ENCODE results near the gene KSR1.

KSR1 gene

GRCh38 chr17:27535178-27535928 lies 79.1 kb downstream of the KSR1 start:
- no peak for DNase-seq (ENCODE audit: low read depth)

DNA sequence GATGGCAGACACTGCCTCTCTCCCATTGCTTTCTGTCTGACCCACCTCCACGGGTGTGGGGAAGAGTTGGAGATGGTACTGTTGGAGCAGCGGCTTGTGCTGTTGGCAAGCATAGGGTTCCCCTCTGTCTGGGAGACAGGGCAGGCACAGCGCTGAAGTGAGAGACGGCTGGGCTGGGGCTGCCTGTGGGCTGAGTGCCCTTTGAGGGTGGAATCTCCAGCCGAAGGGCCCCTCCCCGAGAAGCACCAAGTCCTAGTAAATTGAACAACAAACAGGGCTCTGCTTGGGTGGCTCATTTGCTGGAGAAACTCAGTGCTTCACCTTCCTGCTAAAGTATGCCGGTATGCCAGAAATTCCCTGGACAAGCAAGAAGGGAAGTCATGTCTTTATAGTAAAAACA lies 79.7 kb downstream of the KSR1 start:
- DNase-seq (ENCODE audit: low read depth): no peak

DNA sequence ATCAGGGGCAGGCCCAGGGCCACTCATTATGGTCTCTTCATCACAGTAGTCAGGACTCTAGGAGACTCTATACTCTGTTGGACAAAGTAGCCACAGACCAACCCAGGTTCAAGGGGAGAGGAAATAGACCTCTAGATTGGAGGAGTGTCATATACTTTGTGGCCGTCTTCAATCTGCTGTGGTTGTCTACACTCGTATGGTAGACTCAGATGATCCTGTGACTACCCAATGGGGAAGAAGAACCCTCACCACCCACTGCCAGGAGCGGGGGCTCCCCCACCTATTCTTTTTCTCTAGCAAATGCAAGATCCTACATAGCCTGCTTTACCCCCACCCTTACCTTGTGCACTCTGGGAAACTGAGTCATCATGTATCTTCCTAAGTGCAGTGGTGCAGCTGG lies 80.5 kb downstream of the KSR1 start:
- no peak for DNase-seq (ENCODE audit: low read depth)

- DNase-seq (ENCODE audit: low read depth): no peak
Measured at GRCh38 chr17:27538156-27538955, 82.1 kb downstream of the KSR1 start.

GRCh38 chr17:27539152-27539551 lies 82.9 kb downstream of the KSR1 start:
- no peak for DNase-seq (ENCODE audit: low read depth)

DNA sequence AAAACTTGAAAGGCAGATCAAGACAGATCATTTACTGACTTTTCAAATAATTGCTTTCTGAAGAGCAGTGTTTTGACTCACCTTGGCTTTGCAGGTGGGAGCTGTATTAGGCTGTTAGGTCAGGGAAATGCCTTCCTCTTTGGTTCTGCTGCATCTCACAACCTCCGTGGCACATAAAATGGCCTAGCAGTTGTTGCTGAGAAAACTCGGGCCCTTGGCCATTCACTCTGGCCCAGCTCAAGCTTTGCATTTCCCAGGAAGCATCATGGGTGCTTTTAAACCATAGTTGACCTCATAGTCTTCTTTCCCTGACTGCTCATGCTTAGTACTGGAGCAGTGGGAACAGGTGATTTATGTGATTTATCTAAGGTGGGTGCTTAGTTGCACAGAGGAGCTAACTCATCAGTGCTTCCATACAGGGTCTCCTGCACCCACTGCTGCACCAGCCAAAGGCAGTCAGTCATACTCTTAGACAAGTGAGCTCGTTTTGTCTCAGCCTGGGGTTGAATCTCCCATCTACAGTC lies 83.6 kb downstream of the KSR1 start:
- no peak for DNase-seq (ENCODE audit: low read depth)

DNA sequence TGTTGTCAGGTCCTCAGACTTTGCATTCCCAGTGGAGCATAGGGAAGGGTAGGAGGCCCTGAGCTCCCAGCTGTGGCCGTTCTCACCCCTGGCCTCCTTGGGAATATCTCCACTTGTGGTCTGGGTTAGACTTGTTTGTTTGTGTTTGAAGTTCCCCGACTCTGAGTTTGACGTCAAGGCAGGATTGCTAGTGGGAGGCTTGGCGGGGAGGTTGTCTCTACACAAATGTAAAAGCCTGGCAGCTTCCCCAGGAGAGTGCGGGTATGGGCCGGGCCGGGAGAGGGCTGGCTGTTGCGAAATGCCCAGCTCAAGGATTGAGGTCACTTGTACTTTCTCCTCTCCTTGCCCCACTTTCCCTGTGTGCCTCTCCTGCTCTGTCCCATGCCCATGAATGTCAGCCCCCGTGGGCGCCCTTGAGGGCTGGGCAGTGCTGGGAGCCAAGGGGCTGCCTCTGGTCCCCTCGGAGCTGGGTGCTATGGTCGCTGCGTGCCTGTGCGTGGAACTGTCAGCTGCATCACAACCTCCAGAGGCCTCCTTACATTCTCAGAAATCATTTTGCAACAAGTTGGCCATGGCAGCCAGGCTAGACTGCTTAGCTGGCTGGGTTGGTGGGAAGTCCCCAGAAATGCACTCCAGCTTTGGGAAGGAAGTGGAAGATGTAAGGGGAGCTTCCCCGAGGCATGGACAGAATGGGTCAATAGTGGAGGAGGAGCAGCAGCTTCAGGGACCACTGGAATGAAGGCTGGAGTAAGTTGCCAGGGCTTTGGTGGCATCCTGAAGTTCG lies 84.3 kb downstream of the KSR1 start:
- peak; percentile 99 for DNase-seq (ENCODE audit: low read depth)

GRCh38 chr17:27541301-27542023 lies 85.2 kb downstream of the KSR1 start:
- no peak for DNase-seq (ENCODE audit: low read depth)

DNA sequence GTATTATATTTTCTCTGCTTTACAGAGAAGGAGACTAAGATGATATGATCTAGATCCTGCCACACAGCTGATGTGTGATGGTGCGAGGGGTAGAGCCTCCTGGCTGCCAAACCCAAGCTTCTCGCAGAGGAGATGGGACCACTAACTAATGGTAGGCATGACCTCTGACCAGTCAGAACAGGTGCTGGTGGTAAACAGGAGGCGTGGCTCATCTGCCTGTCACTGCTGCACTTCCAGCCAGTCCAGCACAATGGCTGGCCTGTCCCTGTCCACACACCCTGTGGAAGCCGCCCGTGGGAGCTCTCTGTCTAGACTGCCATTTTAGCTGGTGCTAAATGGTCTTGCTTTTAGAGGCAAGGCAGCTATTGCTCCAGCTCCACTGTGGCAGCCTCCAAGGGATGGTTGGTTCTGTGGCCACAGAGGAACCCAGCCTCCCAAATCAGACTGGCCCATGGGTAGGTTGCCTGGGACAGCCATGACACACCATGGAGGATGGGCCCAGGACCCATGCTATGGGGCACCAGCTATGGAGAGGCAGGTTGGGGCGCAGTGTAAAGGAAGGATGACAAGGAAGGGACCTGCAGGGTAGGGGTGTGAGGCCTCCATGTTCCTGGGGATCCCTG lies 86.7 kb downstream of the KSR1 start:
- DNase-seq (ENCODE audit: low read depth): no peak

DNA sequence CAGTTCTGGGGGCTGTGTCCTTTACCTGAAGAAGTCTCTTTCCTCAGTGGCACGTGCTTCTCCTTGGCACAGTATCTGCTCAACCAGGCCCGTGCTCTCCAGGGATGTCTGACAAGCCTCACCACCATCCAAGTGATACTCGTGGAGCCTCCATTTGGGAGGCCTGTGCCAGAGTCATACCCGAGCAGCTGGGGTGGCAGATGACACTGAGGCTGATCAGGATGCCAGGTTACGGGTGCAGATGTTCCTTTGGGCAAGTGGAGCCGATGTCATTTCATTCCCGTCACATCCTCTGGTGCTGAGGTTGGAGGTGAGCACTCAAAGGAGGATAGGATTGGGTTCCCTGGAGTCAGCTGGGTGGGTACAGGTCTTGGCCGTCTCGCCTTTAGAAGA lies 87.2 kb downstream of the KSR1 start:
- DNase-seq (ENCODE audit: low read depth): no peak

DNA sequence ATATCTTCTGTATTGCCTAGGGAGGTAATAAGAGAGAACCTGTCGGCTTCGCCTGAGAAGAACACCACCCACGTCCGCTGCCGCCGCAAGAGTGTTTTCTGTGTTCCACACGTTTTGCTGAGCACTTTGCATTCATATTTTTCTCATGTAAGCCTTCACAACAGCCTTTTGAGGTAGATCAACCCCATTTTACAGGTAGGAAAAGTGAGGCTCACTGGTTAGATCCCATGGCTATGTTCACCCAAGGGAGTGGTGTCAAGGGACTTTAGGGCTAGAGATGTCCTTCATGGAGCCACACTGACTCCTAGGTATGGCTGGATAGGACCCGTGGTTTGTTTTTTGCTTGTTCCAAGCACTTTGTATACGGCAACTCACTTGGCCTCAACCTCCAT lies 87.7 kb downstream of the KSR1 start:
- no peak for DNase-seq (ENCODE audit: low read depth)

- DNase-seq (ENCODE audit: low read depth): no peak
Measured at GRCh38 chr17:27544350-27545131, 88.3 kb downstream of the KSR1 start.

GRCh38 chr17:27545562-27546229 lies 89.4 kb downstream of the KSR1 start:
- no peak for DNase-seq (ENCODE audit: low read depth)

- DNase-seq (ENCODE audit: low read depth): no peak
Measured at GRCh38 chr17:27546624-27547300, 90.5 kb downstream of the KSR1 start.

- DNase-seq (ENCODE audit: low read depth): no peak
Measured at GRCh38 chr17:27547301-27547683, 91.0 kb downstream of the KSR1 start.

GRCh38 chr17:27548369-27548768 lies 92.1 kb downstream of the KSR1 start:
- no peak for DNase-seq (ENCODE audit: low read depth)

DNA sequence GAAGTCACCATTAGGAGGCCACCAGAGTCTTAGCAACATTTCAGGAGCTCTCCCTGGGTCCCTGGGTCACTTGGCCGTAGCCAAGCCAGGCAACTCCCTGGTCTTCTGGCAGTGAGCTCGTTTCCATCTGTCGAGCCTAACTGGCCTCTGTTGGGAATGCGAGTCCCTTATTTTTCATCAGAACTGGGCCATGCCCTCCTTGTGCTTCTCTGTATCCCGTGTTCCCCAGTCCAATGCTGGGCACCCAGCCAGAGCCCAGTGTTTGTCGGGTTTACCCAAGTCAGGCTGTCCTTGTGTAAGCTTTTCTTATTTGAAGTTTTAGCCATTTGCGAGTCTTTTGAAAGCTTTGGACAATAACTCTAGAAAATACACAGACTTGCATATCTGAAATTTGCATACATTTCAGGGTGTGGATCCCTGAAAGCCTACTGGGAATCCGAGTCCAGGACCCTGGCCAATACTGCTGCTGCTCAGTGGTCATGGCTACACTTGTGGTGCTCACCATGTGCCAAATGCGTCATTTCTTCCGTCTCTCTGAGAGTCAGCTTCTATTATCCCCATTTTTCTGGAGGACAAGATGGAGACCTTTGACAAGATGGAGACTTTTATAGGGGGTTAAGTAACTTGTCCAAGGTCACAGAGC lies 93.1 kb downstream of the KSR1 start:
- no peak for DNase-seq (ENCODE audit: low read depth)

DNA sequence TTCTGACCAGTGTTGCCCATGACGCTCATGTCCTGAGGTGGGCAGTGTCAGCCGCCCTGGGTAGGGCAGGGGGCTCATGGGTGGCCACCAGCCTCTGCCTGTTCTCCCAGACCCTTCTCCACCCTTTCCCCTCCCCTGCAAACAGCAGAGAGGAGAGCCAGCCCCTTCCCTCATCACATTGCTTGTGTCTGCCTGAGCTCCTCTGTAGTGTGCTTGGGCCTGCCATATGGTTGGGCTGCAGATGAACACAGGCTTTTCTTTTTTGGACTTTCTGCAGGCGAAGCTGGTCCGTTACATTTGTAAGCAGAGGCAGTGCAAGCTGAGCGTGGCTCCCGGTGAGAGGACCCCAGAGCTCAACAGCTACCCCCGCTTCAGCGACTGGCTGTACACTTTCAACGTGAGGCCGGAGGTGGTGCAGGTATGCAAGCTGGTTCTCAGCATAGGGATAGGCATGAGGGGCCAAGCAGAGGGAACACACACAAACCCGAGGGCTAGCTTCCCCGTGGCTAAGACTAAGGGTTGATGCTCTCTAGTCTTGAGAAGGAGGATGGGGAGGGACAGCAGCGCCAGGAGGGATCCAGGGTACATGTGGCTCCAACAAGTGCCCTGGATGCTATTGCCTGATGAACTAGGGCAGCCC lies 94.2 kb downstream of the KSR1 start:
- DNase-seq (ENCODE audit: low read depth): no peak

Measured in non-pigmented ciliary epithelial cell (primary cell).